ENCODE results near the gene PRDM5. TPM values are rescaled to one million over a fixed set of nuclear protein-coding genes. Genes with fewer than 3 reads are reported as not detected.

PRDM5 gene
- total and polyA plus RNA-seq, 2 donors (not counting 3 experiments of a cell fraction or from before 2014, with no cell fraction given), result 2.2 to 8.1 TPM

DNA sequence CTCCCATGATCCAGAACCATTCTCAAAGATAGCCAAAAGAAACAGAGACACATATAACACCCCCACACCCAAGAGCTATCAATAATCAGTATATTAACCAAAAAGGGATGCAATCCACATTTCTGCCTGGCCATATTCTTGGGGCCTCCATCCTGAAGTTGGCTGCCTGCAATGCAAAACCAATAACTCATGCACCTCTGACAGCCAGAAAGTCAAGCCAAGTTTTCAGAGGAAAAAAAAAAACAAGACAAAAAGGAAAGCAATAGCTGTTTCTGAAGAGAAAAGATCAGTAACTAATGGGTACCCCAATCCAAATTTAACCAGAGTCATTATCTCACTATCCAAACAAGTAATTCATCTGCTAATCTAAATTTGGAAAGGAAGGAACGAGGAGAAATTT, 7.3 kb upstream of the PRDM5 start:
- Histone ChIP-seq H3K36me3 (ENCODE audit: control insufficient read depth in 2 of 2, extremely low read depth in 1 of 2, insufficient read depth in 2 of 2, low read length in 2 of 2) (no peaks in the 10 kb centered on the region), H3K9me1 (replicated peaks; ENCODE audit: control insufficient read depth, extremely low read depth, insufficient read depth, low read length) (no peaks in the 10 kb centered on the region), H3K4me1 (ENCODE audit: control insufficient read depth, extremely low read depth, insufficient read depth, low read length) (no peaks in the 10 kb centered on the region), H2AFZ (ENCODE audit: low read depth, low read length) (no peak overlapping the region), H3K27ac (ENCODE audit: insufficient read depth, low read depth, low read length) (no peak overlapping the region), H3K4me2 (ENCODE audit: insufficient read depth, low read length) (no peak overlapping the region), H3K4me3 (replicated peaks in 1 of 3; ENCODE audit: insufficient read depth in 1 of 3, low read depth in 1 of 3, low read length in 3 of 3) (no peak overlapping the region), H3K9ac (replicated peaks; ENCODE audit: extremely low read depth, insufficient read depth, low read length) (no peak overlapping the region), H3K9me3 (replicated peaks; ENCODE audit: control insufficient read depth, insufficient read depth, low read length) (no peaks in the 10 kb centered on the region), H3K79me2 (ENCODE audit: control insufficient read depth, insufficient read depth, low read length) (no peaks in the 10 kb centered on the region), H3K27me3 (ENCODE audit: control insufficient read depth in 2 of 2, insufficient read depth in 2 of 2, low read length in 2 of 2) (peaks cover 3 to 4% of the 10 kb centered on the region in 2 experiments), H4K20me1 (replicated peaks; ENCODE audit: control insufficient read depth, extremely low read depth, insufficient read depth, low read length) (no peaks in the 10 kb centered on the region)
- CTCF ChIA-PET, result no interaction called here
- POLR2A ChIA-PET, result no interaction called here
- intact Hi-C loops (cut with micrococcal nuclease), result no loop called here
- no TSS peak for BruUV-seq (replicated peaks)
- dilution Hi-C loops (cut with MboI; ENCODE audit: extremely low pct_ligation_motif_present, low sequenced_read_pairs), result no loop called here
- TF ChIP-seq GATA2 (IDR thresholded peaks at IDR 0.05; ENCODE audit: insufficient read depth, insufficient read length, low read depth, low read length) (no peak), FOS (IDR thresholded peaks at IDR 0.05; ENCODE audit: borderline replicate concordance, insufficient read depth, low read length) (no peak)
- TF ChIP-seq, protein P1, sequence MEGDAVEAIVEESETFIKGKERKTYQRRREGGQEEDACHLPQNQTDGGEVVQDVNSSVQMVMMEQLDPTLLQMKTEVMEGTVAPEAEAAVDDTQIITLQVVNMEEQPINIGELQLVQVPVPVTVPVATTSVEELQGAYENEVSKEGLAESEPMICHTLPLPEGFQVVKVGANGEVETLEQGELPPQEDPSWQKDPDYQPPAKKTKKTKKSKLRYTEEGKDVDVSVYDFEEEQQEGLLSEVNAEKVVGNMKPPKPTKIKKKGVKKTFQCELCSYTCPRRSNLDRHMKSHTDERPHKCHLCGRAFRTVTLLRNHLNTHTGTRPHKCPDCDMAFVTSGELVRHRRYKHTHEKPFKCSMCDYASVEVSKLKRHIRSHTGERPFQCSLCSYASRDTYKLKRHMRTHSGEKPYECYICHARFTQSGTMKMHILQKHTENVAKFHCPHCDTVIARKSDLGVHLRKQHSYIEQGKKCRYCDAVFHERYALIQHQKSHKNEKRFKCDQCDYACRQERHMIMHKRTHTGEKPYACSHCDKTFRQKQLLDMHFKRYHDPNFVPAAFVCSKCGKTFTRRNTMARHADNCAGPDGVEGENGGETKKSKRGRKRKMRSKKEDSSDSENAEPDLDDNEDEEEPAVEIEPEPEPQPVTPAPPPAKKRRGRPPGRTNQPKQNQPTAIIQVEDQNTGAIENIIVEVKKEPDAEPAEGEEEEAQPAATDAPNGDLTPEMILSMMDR (IDR thresholded peaks at IDR 0.05; ENCODE audit: extremely low read depth in 1 of 2, insufficient read depth in 1 of 2, low read depth in 1 of 2, low read length in 2 of 2), result no peak
- no peak for FAIRE-seq
- DNase-seq (ENCODE audit: low read depth, low spot score), result no peak

DNA sequence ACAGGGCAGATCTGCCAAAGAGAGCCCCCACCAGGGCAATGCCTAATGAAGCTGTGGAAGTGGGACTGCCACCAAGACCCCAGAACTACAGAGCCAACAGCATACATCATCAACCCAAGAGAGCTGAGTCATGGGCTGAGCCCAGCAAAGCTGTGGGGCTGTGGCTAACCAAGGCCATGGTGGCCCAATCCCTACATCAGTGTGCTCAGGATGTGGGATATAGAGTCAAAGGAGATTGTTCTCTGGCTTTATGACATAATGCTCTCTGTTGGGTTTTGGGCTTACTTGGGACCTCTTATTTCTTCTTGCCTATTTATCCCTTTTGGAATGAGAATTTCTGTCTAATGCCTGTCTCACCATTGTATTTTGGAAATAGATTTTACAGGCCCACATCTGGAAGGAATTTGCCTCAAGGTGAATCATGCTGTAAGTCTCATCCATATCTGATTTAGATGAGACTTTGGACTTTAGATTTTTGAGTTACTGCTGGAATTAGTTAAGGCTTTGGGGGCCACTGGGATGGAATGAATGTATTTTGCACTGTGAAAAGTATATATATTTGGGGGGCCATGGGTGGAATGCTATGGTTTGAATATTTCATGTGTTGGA, 5.4 kb upstream of the PRDM5 start:
- ChIA-PET CTCF (no interaction called here), POLR2A (no interaction called here)
- dilution Hi-C loops (cut with MboI; ENCODE audit: extremely low pct_ligation_motif_present, low sequenced_read_pairs) (no loop called here), intact Hi-C loops (cut with micrococcal nuclease) (no loop called here)
- H3K27me3 ChIP-seq (ENCODE audit: control insufficient read depth in 2 of 2, insufficient read depth in 2 of 2, low read length in 2 of 2), result no peaks in the 10 kb centered on the region
- DNase-seq (ENCODE audit: low read depth, low spot score) (no peak), FAIRE-seq (no peak)
- no peak overlapping the region for H3K27ac ChIP-seq (ENCODE audit: insufficient read depth, low read depth, low read length)
- TF ChIP-seq POLR2A (IDR thresholded peaks at IDR 0.05; ENCODE audit: low read depth, low read length) (no peak), JUN (IDR thresholded peaks at IDR 0.05; ENCODE audit: borderline replicate concordance, insufficient read depth, insufficient read length, low read depth) (no peak), FOS (IDR thresholded peaks at IDR 0.05; ENCODE audit: borderline replicate concordance, insufficient read depth, low read length) (no peak), MYC (IDR thresholded peaks at IDR 0.05; ENCODE audit: low read depth, low read length) (no peak), POLR2AphosphoS5 (IDR thresholded peaks at IDR 0.05; ENCODE audit: insufficient read depth, low read depth, low read length) (no peak), EZH2 (IDR thresholded peaks at IDR 0.05; ENCODE audit: borderline replicate concordance, low read depth, low read length, severe bottlenecking) (no peak), GATA2 (IDR thresholded peaks at IDR 0.05; ENCODE audit: insufficient read depth, insufficient read length, low read depth, low read length) (no peak)
- TF ChIP-seq, protein P2, sequence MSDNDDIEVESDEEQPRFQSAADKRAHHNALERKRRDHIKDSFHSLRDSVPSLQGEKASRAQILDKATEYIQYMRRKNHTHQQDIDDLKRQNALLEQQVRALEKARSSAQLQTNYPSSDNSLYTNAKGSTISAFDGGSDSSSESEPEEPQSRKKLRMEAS (IDR thresholded peaks at IDR 0.05; ENCODE audit: insufficient read depth, insufficient read length), result no peak
- TF ChIP-seq, protein P1 (IDR thresholded peaks at IDR 0.05; ENCODE audit: extremely low read depth in 1 of 2, insufficient read depth in 1 of 2, low read depth in 1 of 2, low read length in 2 of 2), result no peak
- H3K9me1 ChIP-seq (replicated peaks; ENCODE audit: control insufficient read depth, extremely low read depth, insufficient read depth, low read length), result no peaks in the 10 kb centered on the region
- no peak overlapping the region for H3K4me3 ChIP-seq (replicated peaks in 1 of 3; ENCODE audit: insufficient read depth in 1 of 3, low read depth in 1 of 3, low read length in 3 of 3)
- H3K9me3 ChIP-seq (replicated peaks; ENCODE audit: control insufficient read depth, insufficient read depth, low read length), result no peaks in the 10 kb centered on the region
- H3K4me2 ChIP-seq (ENCODE audit: insufficient read depth, low read length), result no peak overlapping the region
- H2AFZ ChIP-seq (ENCODE audit: low read depth, low read length), result no peak overlapping the region
- BruUV-seq (replicated peaks), result no TSS peak
- H3K4me1 ChIP-seq (ENCODE audit: control insufficient read depth, extremely low read depth, insufficient read depth, low read length), result peaks cover 3% of the 10 kb centered on the region
- H4K20me1 ChIP-seq (replicated peaks; ENCODE audit: control insufficient read depth, extremely low read depth, insufficient read depth, low read length), result no peaks in the 10 kb centered on the region
- H3K79me2 ChIP-seq (ENCODE audit: control insufficient read depth, insufficient read depth, low read length), result no peaks in the 10 kb centered on the region
- H3K9ac ChIP-seq (replicated peaks; ENCODE audit: extremely low read depth, insufficient read depth, low read length), result no peak overlapping the region
- no peaks in the 10 kb centered on the region for H3K36me3 ChIP-seq (ENCODE audit: control insufficient read depth in 2 of 2, extremely low read depth in 1 of 2, insufficient read depth in 2 of 2, low read length in 2 of 2)

Measured in endothelial cell of umbilical vein (primary cell).